Tibial nerve (tissue), 4 donors: ENCODE results near the gene SRD5A3. TPM values are rescaled to one million over a fixed set of nuclear protein-coding genes. Genes with fewer than 3 reads are reported as not detected.
"Not testable (repeated sequence)": the region's sequence is repeated elsewhere in the genome, so short reads cannot be mapped to it uniquely, and the experiment has no call there.

Experiments used
- DNase-seq, 2 donors: peaks; one replicate each; pipeline ENCODE4 v3.0.0-alpha.2; 2019; ENCODE audit warnings: low spot score in 2 of 2
- H3K27ac ChIP-seq, 4 donors: fragments of 200-600 bp; sonication (generic) in 3 of 4; one replicate each; pipeline ENCODE4 v1.5.1; 2017 to 2019; ENCODE audit warnings: mild to moderate bottlenecking in 1 of 4
- H3K27me3 ChIP-seq, 2 donors: fragments of 200-600 bp; sonication (generic) in 1 of 2; one replicate each; pipeline versions ENCODE4 v1.5.1 to v1.6.0; 2017 to 2019
- H3K36me3 ChIP-seq, 3 donors: fragments of 200-600 bp; sonication (generic); one replicate each; pipeline ENCODE4 v1.5.1; 2018 to 2019
- H3K4me1 ChIP-seq, 4 donors: fragments of 200-600 bp; sonication (generic) in 3 of 4; one replicate each; pipeline ENCODE4 v1.5.1; 2017 to 2019
- H3K4me3 ChIP-seq, 4 donors: fragments of 200-600 bp; sonication (generic) in 3 of 4; one replicate each; pipeline ENCODE4 v1.5.1; 2017 to 2019; ENCODE audit warnings: mild to moderate bottlenecking in 1 of 4, moderate library complexity in 1 of 4
- H3K9me3 ChIP-seq, 4 donors: fragments of 200-600 bp; sonication (generic) in 3 of 4; one replicate each; pipeline ENCODE4 v1.5.1; 2017 to 2019
- EP300 ChIP-seq, 2 donors: sonication (generic); formaldehyde crosslinking; IDR thresholded peaks; one replicate each; pipeline ENCODE4 v1.6.1; 2017; ENCODE audit warnings: antibody characterized with exemption in 2 of 2, mild to moderate bottlenecking in 1 of 2
- POLR2A ChIP-seq, 2 donors: fragments of 450-650 bp; IDR thresholded peaks; one replicate each; pipeline ENCODE4 v1.6.1; 2017; ENCODE audit warnings: antibody characterized with exemption in 2 of 2, mild to moderate bottlenecking in 2 of 2, moderate library complexity in 2 of 2
- WGBS, 2 donors: methylation state at CpG; one replicate each; pipeline ENCODE4 v1.1.5; 2018; 5-methylcytosine and 5-hydroxymethylcytosine counted together
- total RNA-seq, 4 donors: library from RNA; depleted of rRNA; stranded (reverse); fragments of >200 nt; gene quantifications; one replicate each; pipeline ENCODE4 v1.1.0, GENCODE V29; 2016
- TF ChIP-seq, protein P1 (sequence below), 5 experiments: fragments of 200-600 bp in 3 of 5; fragments of 450-650 bp in 2 of 5; sonication (generic) in 3 of 5; IDR thresholded peaks; one replicate each; pipeline ENCODE4 v1.5.1; 2016 to 2019; ENCODE audit warnings: antibody characterized with exemption in 5 of 5, mild to moderate bottlenecking in 3 of 5, moderate library complexity in 2 of 5

Gene SRD5A3
- total RNA-seq, 4 donors from 2014 or later: 9.0 to 16.1 (median 12.2) TPM

DNA sequence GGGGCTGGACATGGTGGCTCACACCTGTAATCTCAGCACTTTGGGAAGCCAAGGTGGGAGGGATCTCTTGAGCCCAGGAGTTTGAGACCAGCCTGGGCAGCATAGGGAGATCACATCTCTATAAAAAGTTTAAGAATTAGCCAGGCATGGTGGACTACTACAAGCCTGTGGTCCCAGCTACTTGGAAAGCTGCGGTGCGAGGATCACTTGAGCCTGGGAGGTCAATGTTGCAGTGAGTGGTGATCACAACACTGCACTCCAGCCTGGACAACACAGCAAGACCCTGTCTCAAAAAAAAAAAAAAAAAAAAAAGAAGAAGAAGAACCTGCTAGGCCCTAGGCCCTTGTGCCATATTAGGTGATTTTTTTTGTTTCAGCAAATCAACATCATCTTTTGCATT is 12.2 kb downstream of the SRD5A3 start:
- Histone ChIP-seq H3K9me3 (no peaks in the 10 kb centered on the region), H3K4me3 (no peak overlapping the region), H3K27ac (no peak overlapping the region), H3K36me3 (peaks cover 0 to 25% (median 0%) of the 10 kb centered on the region in 3 donors), H3K27me3 (no peaks in the 10 kb centered on the region), H3K4me1 (peaks cover 0 to 21% (median 0%) of the 10 kb centered on the region in 4 donors)
- TF ChIP-seq, protein P1, sequence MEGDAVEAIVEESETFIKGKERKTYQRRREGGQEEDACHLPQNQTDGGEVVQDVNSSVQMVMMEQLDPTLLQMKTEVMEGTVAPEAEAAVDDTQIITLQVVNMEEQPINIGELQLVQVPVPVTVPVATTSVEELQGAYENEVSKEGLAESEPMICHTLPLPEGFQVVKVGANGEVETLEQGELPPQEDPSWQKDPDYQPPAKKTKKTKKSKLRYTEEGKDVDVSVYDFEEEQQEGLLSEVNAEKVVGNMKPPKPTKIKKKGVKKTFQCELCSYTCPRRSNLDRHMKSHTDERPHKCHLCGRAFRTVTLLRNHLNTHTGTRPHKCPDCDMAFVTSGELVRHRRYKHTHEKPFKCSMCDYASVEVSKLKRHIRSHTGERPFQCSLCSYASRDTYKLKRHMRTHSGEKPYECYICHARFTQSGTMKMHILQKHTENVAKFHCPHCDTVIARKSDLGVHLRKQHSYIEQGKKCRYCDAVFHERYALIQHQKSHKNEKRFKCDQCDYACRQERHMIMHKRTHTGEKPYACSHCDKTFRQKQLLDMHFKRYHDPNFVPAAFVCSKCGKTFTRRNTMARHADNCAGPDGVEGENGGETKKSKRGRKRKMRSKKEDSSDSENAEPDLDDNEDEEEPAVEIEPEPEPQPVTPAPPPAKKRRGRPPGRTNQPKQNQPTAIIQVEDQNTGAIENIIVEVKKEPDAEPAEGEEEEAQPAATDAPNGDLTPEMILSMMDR (IDR thresholded peaks at IDR 0.05): no peak
- TF ChIP-seq POLR2A (IDR thresholded peaks at IDR 0.05): no peak
- no peak for TF ChIP-seq EP300 (IDR thresholded peaks at IDR 0.05)
- no peak for DNase-seq
- 98 to 100% methylated on average over 2 of the region's 2 CpGs for WGBS, 2 donors

GRCh38 chr4:55358668-55359067 is 12.6 kb downstream of the SRD5A3 start:
- DNase-seq: no peak
- TF ChIP-seq POLR2A (IDR thresholded peaks at IDR 0.05) (no peak), EP300 (IDR thresholded peaks at IDR 0.05) (peak in 1 of 2 donors; percentile 22)
- H3K27me3 ChIP-seq: no peaks in the 10 kb centered on the region
- peaks cover 0 to 21% (median 0%) of the 10 kb centered on the region in 3 donors for H3K36me3 ChIP-seq
- no peak overlapping the region for H3K4me3 ChIP-seq
- H3K27ac ChIP-seq: peak overlapping the region in 2 of 4 donors; percentile 52
- 40 to 56% methylated on average over 2 of the region's 2 CpGs for WGBS, 2 donors
- no peaks in the 10 kb centered on the region for H3K9me3 ChIP-seq
- H3K4me1 ChIP-seq: peaks cover 0 to 21% (median 0%) of the 10 kb centered on the region in 4 donors

DNA sequence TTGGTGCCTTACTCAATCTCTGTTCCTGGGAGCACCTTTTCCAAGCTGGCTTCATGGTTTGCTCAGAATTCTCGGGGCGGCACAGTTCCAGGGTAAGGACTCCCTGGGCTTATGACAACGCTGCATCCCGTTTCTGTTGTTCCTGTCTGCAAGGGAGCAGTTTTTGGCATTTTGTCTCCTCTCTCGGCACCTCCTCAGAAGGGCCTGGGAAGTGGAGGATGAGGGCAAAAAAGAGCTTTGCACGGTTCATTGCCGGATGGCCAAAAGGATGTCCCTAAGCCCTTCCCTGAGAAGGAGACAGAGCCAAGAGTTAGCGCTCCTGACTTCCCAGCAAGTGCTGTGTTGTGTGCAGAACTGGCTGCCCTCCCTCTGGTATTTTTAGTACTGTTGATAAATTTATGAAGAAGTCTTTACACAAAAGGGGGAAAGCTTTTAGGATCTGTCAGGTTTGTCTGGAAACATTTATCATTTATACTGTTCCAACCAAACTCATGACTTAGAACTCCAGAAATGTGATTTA is 13.4 kb downstream of the SRD5A3 start:
- Histone ChIP-seq H3K4me1 (peaks cover 0 to 27% (median 0%) of the 10 kb centered on the region in 4 donors), H3K27me3 (no peaks in the 10 kb centered on the region), H3K4me3 (no peak overlapping the region), H3K27ac (peak overlapping the region in 2 of 4 donors; percentile 52), H3K9me3 (no peaks in the 10 kb centered on the region), H3K36me3 (peaks cover 0 to 15% (median 0%) of the 10 kb centered on the region in 3 donors)
- WGBS, 2 donors: 78 to 81% methylated on average over 8 of the region's 8 CpGs
- TF ChIP-seq, protein P1 (IDR thresholded peaks at IDR 0.05): no peak
- peak in 1 of 2 donors; percentile 11 for TF ChIP-seq EP300 (IDR thresholded peaks at IDR 0.05)
- peak in 1 of 2 donors; percentile 24 for DNase-seq

DNA sequence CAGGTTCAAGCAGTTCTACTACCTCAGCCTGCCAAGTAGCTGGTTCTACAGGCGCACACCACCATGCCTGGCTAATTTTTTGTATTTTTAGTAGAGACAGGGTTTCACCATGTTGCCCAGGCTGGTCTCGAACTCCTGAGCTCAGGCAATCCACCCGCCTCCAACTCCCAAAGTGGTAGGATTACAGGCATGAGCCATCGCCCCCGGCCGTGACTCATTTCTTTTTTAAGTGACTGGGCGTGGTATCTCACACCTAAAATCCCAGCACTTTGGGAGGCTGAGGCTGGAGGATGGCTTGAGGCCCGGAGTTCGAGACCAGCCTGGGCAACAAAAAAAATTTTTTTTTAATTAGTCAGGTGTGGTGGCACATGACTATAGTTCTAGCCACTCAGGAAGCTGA is 16.9 kb downstream of the SRD5A3 start:
- DNase-seq, H3K9me3 ChIP-seq, H3K27me3 ChIP-seq, H3K4me3 ChIP-seq: not testable (repeated sequence)
- Histone ChIP-seq H3K4me1 (peaks cover 0 to 21% (median 0%) of the 10 kb centered on the region in 4 donors), H3K36me3 (peaks cover 0 to 36% (median 0%) of the 10 kb centered on the region in 3 donors), H3K27ac (peak overlapping the region in 3 of 4 donors; percentile 41 to 75 (median 62))
- 94 to 99% methylated on average over 9 of the region's 9 CpGs for WGBS, 2 donors

DNA sequence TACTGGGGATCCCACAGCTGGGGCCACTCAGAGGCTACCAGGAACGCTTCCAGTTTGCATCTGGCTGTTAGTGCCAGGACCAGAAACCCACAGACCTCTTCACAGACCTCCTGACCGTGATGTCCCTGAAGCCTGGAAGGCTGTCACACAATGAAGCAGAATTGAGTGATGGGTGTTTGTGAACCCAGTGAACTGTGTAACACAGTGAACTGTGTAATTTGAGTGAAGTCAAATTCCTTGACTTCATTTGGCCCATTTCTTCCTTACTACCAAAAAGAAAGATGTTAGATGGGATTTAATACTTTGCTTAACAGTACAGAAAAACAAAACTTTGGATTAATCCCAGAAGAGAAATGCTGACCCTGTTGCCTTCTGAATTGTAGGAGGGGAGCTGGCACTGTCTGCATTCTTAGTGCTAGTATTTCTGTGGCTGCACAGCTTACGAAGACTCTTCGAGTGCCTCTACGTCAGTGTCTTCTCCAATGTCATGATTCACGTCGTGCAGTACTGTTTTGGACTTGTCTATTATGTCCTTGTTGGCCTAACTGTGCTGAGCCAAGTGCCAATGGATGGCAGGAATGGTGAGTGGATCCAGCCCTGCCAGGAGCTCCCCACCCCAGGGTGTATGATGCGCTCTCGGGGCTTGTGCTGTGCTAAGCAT is 17.8 kb downstream of the SRD5A3 start:
- 54 to 74% methylated on average over 9 of the region's 9 CpGs for WGBS, 2 donors

More for the DNA sequence above, 17.8 kb downstream of the SRD5A3 start:
- H3K36me3 ChIP-seq: peaks cover 0 to 39% (median 0%) of the 10 kb centered on the region in 3 donors
- H3K9me3 ChIP-seq: no peaks in the 10 kb centered on the region
- H3K27me3 ChIP-seq: no peaks in the 10 kb centered on the region
- H3K27ac ChIP-seq: peak overlapping the region in 3 of 4 donors; percentile 41 to 75 (median 62)
- H3K4me3 ChIP-seq: no peak overlapping the region
- DNase-seq: no peak
- H3K4me1 ChIP-seq: peaks cover 0 to 16% (median 0%) of the 10 kb centered on the region in 4 donors
- TF ChIP-seq EP300 (IDR thresholded peaks at IDR 0.05): peak in 1 of 2 donors; percentile 17
- TF ChIP-seq, protein P1 (IDR thresholded peaks at IDR 0.05): no peak
